GM18873 (cell line): ENCODE measurements around the gene TEDC2.
"Not testable (repeated sequence)": the region's sequence is repeated elsewhere in the genome, so short reads cannot be mapped to it uniquely, and the experiment has no call there.

Source experiments
- ATAC-seq: cut with Tn5 transposase; IDR thresholded peaks from one replicate; pipeline ENCODE4 v1.9.1; 2021; ENCODE audit warnings: mild to moderate bottlenecking, moderate library complexity, moderate number of reproducible peaks; ENCODE audit not compliant: unreplicated experiment, low FRiP score

TEDC2 gene

GRCh38 chr16:2437032-2437790, 22.7 kb upstream of the TEDC2 start:
- ATAC-seq: no peak

- ATAC-seq: no peak
Observed at GRCh38 chr16:2438121-2438520, 21.8 kb upstream of the TEDC2 start.

GRCh38 chr16:2439598-2439997, 20.3 kb upstream of the TEDC2 start:
- no peak for ATAC-seq

- ATAC-seq: not testable (repeated sequence)
Observed at GRCh38 chr16:2441143-2441804, 18.6 kb upstream of the TEDC2 start.

- no peak for ATAC-seq
Observed at GRCh38 chr16:2443555-2443954, 16.4 kb upstream of the TEDC2 start.

GRCh38 chr16:2447920-2448583, 11.9 kb upstream of the TEDC2 start:
- ATAC-seq: no peak

- no peak for ATAC-seq
Observed at GRCh38 chr16:2449118-2449517, 10.8 kb upstream of the TEDC2 start.

GRCh38 chr16:2450535-2450934, 9.4 kb upstream of the TEDC2 start:
- no peak for ATAC-seq

- no peak for ATAC-seq
Observed at GRCh38 chr16:2450975-2451381, 8.9 kb upstream of the TEDC2 start.

- no peak for ATAC-seq
Observed at GRCh38 chr16:2451851-2452320, 8.0 kb upstream of the TEDC2 start.

- ATAC-seq: no peak
Observed at GRCh38 chr16:2452650-2453049, 7.3 kb upstream of the TEDC2 start.

- no peak for ATAC-seq
Observed at GRCh38 chr16:2455081-2455845, 4.6 kb upstream of the TEDC2 start.

GRCh38 chr16:2456551-2457153, 3.3 kb upstream of the TEDC2 start:
- no peak for ATAC-seq

- no peak for ATAC-seq
Observed at GRCh38 chr16:2457267-2457666, 2.6 kb upstream of the TEDC2 start.

GRCh38 chr16:2457946-2458345, 2.0 kb upstream of the TEDC2 start:
- no peak for ATAC-seq

- ATAC-seq: no peak
Observed at GRCh38 chr16:2458887-2459646, 842 bp upstream of the TEDC2 start.

- no peak for ATAC-seq
Observed at GRCh38 chr16:2460391-2460713, 443 bp downstream of the TEDC2 start.

GRCh38 chr16:2460916-2461315, 1.0 kb downstream of the TEDC2 start:
- ATAC-seq: no peak

GRCh38 chr16:2462031-2462866, 2.3 kb downstream of the TEDC2 start:
- ATAC-seq: no peak
